Measurements from ENCODE around the gene NCK2.

NCK2 gene

DNA sequence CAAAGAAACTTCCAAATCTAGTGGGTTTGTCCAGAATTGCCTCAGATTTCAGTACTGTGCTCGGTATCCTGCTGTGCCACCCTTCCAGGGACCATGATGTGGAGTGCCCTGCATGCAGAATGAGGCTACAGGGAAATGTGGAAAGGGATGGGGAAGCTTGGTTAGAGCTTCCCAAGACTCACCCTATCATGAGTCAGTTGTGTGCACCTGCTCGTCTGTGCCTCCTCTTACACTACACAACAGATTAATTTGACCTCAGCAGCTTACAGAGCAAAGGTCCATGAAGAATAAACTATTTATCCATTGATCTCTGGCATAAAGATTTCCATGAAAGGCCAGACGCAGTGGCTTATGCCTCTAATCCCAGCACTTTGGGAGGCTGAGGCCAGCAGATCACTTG is 21.3 kb upstream of the NCK2 start:
- Histone ChIP-seq H3K9me3 (ENCODE audit: control insufficient read depth, low read length) (peaks cover 10% of the 10 kb centered on the region), H2BK5ac (ENCODE audit: low read depth, low read length, poor library complexity, severe bottlenecking) (no peak overlapping the region), H3K9ac (ENCODE audit: low read length) (no peak overlapping the region), H2AFZ (ENCODE audit: low read depth, low read length) (no peak overlapping the region), H3K4me1 (ENCODE audit: control insufficient read depth, insufficient read depth, low read depth, low read length) (no peaks in the 10 kb centered on the region), H3K4ac (ENCODE audit: low read depth in 1 of 2, low read length in 2 of 2) (no peak overlapping the region), H3K27ac (ENCODE audit: low read length, poor library complexity, severe bottlenecking) (no peak overlapping the region), H3K4me3 (ENCODE audit: insufficient read depth in 1 of 2, low read depth in 1 of 2, low read length in 2 of 2) (no peak overlapping the region), H2BK120ac (ENCODE audit: low read depth, low read length) (no peak overlapping the region), H3K18ac (ENCODE audit: low read depth in 1 of 2, low read length in 2 of 2) (no peak overlapping the region), H2BK12ac (ENCODE audit: low read length in 2 of 2) (no peak overlapping the region), H3K36me3 (ENCODE audit: control insufficient read depth in 1 of 2, insufficient read depth in 2 of 2, low read depth in 1 of 2, low read length in 2 of 2) (no peaks in the 10 kb centered on the region), H3K27me3 (ENCODE audit: control insufficient read depth in 1 of 2, insufficient read depth in 1 of 2, low read length in 2 of 2) (peaks cover 4 to 11% of the 10 kb centered on the region in 2 experiments), H3K23ac (ENCODE audit: low read length in 2 of 2) (no peak overlapping the region), H3K4me2 (ENCODE audit: low read length, poor library complexity, severe bottlenecking) (no peak overlapping the region), H2AK5ac (ENCODE audit: low read length, severe bottlenecking) (no peak overlapping the region), H4K8ac (ENCODE audit: low read length) (no peak overlapping the region), H3K14ac (ENCODE audit: low read length in 2 of 2) (no peak overlapping the region), H3K79me1 (replicated peaks; ENCODE audit: low read length, poor library complexity, severe bottlenecking) (no peaks in the 10 kb centered on the region), H2BK15ac (ENCODE audit: low read depth, poor library complexity, severe bottlenecking) (no peak overlapping the region), H4K91ac (ENCODE audit: low read length) (no peak overlapping the region)
- WGBS, result 90% methylated on average over 3 of the region's 3 CpGs
- DNase-seq, result no peak

DNA sequence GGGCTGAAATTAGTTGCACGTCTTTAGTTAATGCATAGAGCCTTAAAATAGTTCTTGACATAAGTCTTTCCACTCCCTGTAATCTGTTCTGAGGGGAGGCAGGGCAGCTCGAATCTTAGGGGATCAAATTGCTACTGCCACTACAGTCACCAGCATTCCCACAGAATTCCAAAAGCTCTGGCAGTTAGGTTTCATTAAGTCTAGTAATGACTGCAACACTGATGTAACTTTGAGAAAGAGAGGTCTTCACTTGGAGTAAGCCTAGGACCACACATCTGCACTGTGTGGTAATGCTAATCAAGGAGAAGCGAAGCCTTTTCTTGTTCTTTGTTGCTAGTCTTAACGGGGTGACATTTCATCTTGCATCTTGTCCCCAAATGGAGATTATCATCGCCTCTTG is 19.3 kb upstream of the NCK2 start:
- H3K23ac ChIP-seq (ENCODE audit: low read length in 2 of 2), result no peak overlapping the region
- 100% methylated on average over 3 of the region's 5 CpGs for WGBS

DNA sequence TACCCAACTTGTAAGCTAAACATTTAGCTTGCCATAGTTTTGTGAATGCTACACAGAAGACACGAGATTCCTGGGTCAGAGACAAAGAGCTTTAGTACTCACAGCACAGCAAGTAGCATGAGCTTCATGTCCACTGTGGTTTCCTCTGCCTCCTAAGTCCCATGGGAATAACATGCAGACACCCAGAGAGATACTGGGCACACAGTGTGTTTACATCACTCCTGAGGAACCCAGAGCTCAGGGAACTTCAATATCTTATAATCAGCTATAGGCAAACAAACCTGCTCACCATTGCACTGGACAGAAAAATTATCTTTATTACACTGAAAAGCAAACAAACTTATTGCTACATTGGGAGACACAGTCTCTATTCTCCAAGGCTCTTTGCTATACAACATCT is 14.5 kb upstream of the NCK2 start:
- H2AFZ ChIP-seq (ENCODE audit: low read depth, low read length), result no peak overlapping the region
- peaks cover 0 to 32% of the 10 kb centered on the region in 2 experiments for H3K27me3 ChIP-seq (ENCODE audit: control insufficient read depth in 1 of 2, insufficient read depth in 1 of 2, low read length in 2 of 2)
- H3K9ac ChIP-seq (ENCODE audit: low read length), result no peak overlapping the region
- H2BK120ac ChIP-seq (ENCODE audit: low read depth, low read length), result no peak overlapping the region
- H2AK5ac ChIP-seq (ENCODE audit: low read length, severe bottlenecking), result no peak overlapping the region
- no peak overlapping the region for H2BK12ac ChIP-seq (ENCODE audit: low read length in 2 of 2)
- no peaks in the 10 kb centered on the region for H3K79me1 ChIP-seq (replicated peaks; ENCODE audit: low read length, poor library complexity, severe bottlenecking)
- no peak overlapping the region for H4K8ac ChIP-seq (ENCODE audit: low read length)
- H3K4ac ChIP-seq (ENCODE audit: low read depth in 1 of 2, low read length in 2 of 2), result no peak overlapping the region
- no peak overlapping the region for H4K91ac ChIP-seq (ENCODE audit: low read length)
- no peak overlapping the region for H3K23ac ChIP-seq (ENCODE audit: low read length in 2 of 2)
- no peaks in the 10 kb centered on the region for H3K4me1 ChIP-seq (ENCODE audit: control insufficient read depth, insufficient read depth, low read depth, low read length)
- no peak overlapping the region for H3K18ac ChIP-seq (ENCODE audit: low read depth in 1 of 2, low read length in 2 of 2)
- H3K4me2 ChIP-seq (ENCODE audit: low read length, poor library complexity, severe bottlenecking), result no peak overlapping the region
- 76% methylated on average over 1 of the region's 1 CpG for WGBS
- DNase-seq, result no peak
- H3K9me3 ChIP-seq (ENCODE audit: control insufficient read depth, low read length), result peaks cover 10% of the 10 kb centered on the region
- H3K4me3 ChIP-seq (ENCODE audit: insufficient read depth in 1 of 2, low read depth in 1 of 2, low read length in 2 of 2), result no peak overlapping the region
- H2BK15ac ChIP-seq (ENCODE audit: low read depth, poor library complexity, severe bottlenecking), result no peak overlapping the region
- no peak overlapping the region for H3K14ac ChIP-seq (ENCODE audit: low read length in 2 of 2)
- no peaks in the 10 kb centered on the region for H3K36me3 ChIP-seq (ENCODE audit: control insufficient read depth in 1 of 2, insufficient read depth in 2 of 2, low read depth in 1 of 2, low read length in 2 of 2)
- no peak overlapping the region for H3K27ac ChIP-seq (ENCODE audit: low read length, poor library complexity, severe bottlenecking)
- no peak overlapping the region for H2BK5ac ChIP-seq (ENCODE audit: low read depth, low read length, poor library complexity, severe bottlenecking)

More for the DNA sequence above, 19.3 kb upstream of the NCK2 start:
- Histone ChIP-seq H2BK15ac (ENCODE audit: low read depth, poor library complexity, severe bottlenecking) (no peak overlapping the region), H3K9me3 (ENCODE audit: control insufficient read depth, low read length) (peaks cover 10% of the 10 kb centered on the region), H3K4ac (ENCODE audit: low read depth in 1 of 2, low read length in 2 of 2) (no peak overlapping the region), H3K9ac (ENCODE audit: low read length) (no peak overlapping the region), H3K18ac (ENCODE audit: low read depth in 1 of 2, low read length in 2 of 2) (no peak overlapping the region), H2BK120ac (ENCODE audit: low read depth, low read length) (no peak overlapping the region), H3K4me3 (ENCODE audit: insufficient read depth in 1 of 2, low read depth in 1 of 2, low read length in 2 of 2) (no peak overlapping the region), H3K14ac (ENCODE audit: low read length in 2 of 2) (no peak overlapping the region), H2AFZ (ENCODE audit: low read depth, low read length) (no peak overlapping the region), H3K27me3 (ENCODE audit: control insufficient read depth in 1 of 2, insufficient read depth in 1 of 2, low read length in 2 of 2) (peaks cover 0 to 14% of the 10 kb centered on the region in 2 experiments), H2AK5ac (ENCODE audit: low read length, severe bottlenecking) (no peak overlapping the region), H3K36me3 (ENCODE audit: control insufficient read depth in 1 of 2, insufficient read depth in 2 of 2, low read depth in 1 of 2, low read length in 2 of 2) (no peaks in the 10 kb centered on the region), H2BK12ac (ENCODE audit: low read length in 2 of 2) (no peak overlapping the region), H3K4me1 (ENCODE audit: control insufficient read depth, insufficient read depth, low read depth, low read length) (no peaks in the 10 kb centered on the region), H3K79me1 (replicated peaks; ENCODE audit: low read length, poor library complexity, severe bottlenecking) (no peaks in the 10 kb centered on the region), H4K8ac (ENCODE audit: low read length) (no peak overlapping the region), H3K27ac (ENCODE audit: low read length, poor library complexity, severe bottlenecking) (no peak overlapping the region), H4K91ac (ENCODE audit: low read length) (no peak overlapping the region), H2BK5ac (ENCODE audit: low read depth, low read length, poor library complexity, severe bottlenecking) (no peak overlapping the region), H3K4me2 (ENCODE audit: low read length, poor library complexity, severe bottlenecking) (no peak overlapping the region)
- no peak for DNase-seq

DNA sequence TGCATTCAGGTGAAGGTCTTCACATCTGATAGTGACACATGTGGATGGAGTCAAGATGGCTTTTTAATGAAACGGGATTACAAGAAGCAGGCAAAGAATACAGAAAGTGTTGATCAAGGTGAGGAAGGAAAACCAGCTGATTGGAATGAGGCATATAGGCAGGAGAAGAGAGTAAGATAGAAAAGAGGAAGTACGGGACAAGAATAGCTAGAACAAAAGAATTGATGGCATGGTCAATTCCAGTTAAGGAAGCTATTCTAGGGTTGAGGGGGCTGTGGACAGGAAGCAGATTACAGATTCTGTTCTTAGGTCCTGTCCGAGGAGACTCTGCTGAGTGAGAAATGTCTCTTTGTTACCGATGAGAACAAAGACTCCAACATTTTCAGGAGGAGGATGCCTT is 13.2 kb upstream of the NCK2 start:
- 90% methylated on average over 4 of the region's 4 CpGs for WGBS
- Histone ChIP-seq H3K4me2 (ENCODE audit: low read length, poor library complexity, severe bottlenecking) (no peak overlapping the region), H3K4ac (ENCODE audit: low read depth in 1 of 2, low read length in 2 of 2) (no peak overlapping the region), H3K4me3 (ENCODE audit: insufficient read depth in 1 of 2, low read depth in 1 of 2, low read length in 2 of 2) (no peak overlapping the region), H3K18ac (ENCODE audit: low read depth in 1 of 2, low read length in 2 of 2) (no peak overlapping the region), H2AK5ac (ENCODE audit: low read length, severe bottlenecking) (no peak overlapping the region), H3K23ac (ENCODE audit: low read length in 2 of 2) (no peak overlapping the region), H3K9ac (ENCODE audit: low read length) (no peak overlapping the region), H3K14ac (ENCODE audit: low read length in 2 of 2) (no peak overlapping the region), H3K4me1 (ENCODE audit: control insufficient read depth, insufficient read depth, low read depth, low read length) (no peaks in the 10 kb centered on the region), H2BK12ac (ENCODE audit: low read length in 2 of 2) (no peak overlapping the region), H3K79me1 (replicated peaks; ENCODE audit: low read length, poor library complexity, severe bottlenecking) (no peaks in the 10 kb centered on the region), H2BK5ac (ENCODE audit: low read depth, low read length, poor library complexity, severe bottlenecking) (no peak overlapping the region), H3K9me3 (ENCODE audit: control insufficient read depth, low read length) (peaks cover 9% of the 10 kb centered on the region), H4K8ac (ENCODE audit: low read length) (no peak overlapping the region), H4K91ac (ENCODE audit: low read length) (no peak overlapping the region), H3K27ac (ENCODE audit: low read length, poor library complexity, severe bottlenecking) (no peak overlapping the region), H2AFZ (ENCODE audit: low read depth, low read length) (no peak overlapping the region), H3K27me3 (ENCODE audit: control insufficient read depth in 1 of 2, insufficient read depth in 1 of 2, low read length in 2 of 2) (peaks cover 0 to 32% of the 10 kb centered on the region in 2 experiments), H2BK120ac (ENCODE audit: low read depth, low read length) (no peak overlapping the region), H2BK15ac (ENCODE audit: low read depth, poor library complexity, severe bottlenecking) (no peak overlapping the region), H3K36me3 (ENCODE audit: control insufficient read depth in 1 of 2, insufficient read depth in 2 of 2, low read depth in 1 of 2, low read length in 2 of 2) (no peaks in the 10 kb centered on the region)
- DNase-seq, result no peak

Data from mesenchymal stem cell (in vitro differentiated cells and primary cell).